Testis (tissue), 3 donors: Measurements from ENCODE around the gene RDX. TPM values are rescaled to one million over a fixed set of nuclear protein-coding genes. Genes with fewer than 3 reads are reported as not detected.

ENCODE experiments used
- DNase-seq: peaks from one replicate; pipeline ENCODE4 v3.0.0-alpha.2; 2019
- H3K27ac ChIP-seq, 2 donors: fragments of 200-600 bp; sonication (generic); one replicate each; pipeline ENCODE4 v1.5.1; 2019
- H3K27me3 ChIP-seq: fragments of 200-600 bp; sonication (generic); one replicate; pipeline ENCODE4 v1.5.1; 2019
- H3K36me3 ChIP-seq: fragments of 200-600 bp; sonication (generic); one replicate; pipeline ENCODE4 v1.5.1; 2017; ENCODE audit warnings: low read depth; ENCODE audit errors: missing control alignments
- H3K4me1 ChIP-seq: fragments of 200-600 bp; sonication (generic); one replicate; pipeline ENCODE4 v1.5.1; 2019
- H3K4me3 ChIP-seq, 2 donors: fragments of 200-600 bp; sonication (generic); one replicate each; pipeline ENCODE4 v1.5.1; 2017 to 2019
- H3K9me3 ChIP-seq: fragments of 200-600 bp; sonication (generic); one replicate; pipeline ENCODE4 v1.5.1; 2017
- CTCF ChIP-seq, 3 experiments: fragments of 450-650 bp in 2 of 3; fragments of 200-600 bp in 1 of 3; sonication (generic) in 1 of 3; IDR thresholded peaks; one replicate each; pipeline ENCODE4 v1.5.1; 2016 to 2019; ENCODE audit warnings: antibody characterized with exemption in 3 of 3, mild to moderate bottlenecking in 2 of 3, moderate library complexity in 1 of 3
- POLR2A ChIP-seq: fragments of 450-650 bp; IDR thresholded peaks from one replicate; pipeline ENCODE4 v1.6.1; 2017; ENCODE audit warnings: antibody characterized with exemption, mild to moderate bottlenecking, moderate library complexity
- WGBS, 2 donors: methylation state at CpG; one replicate each; pipeline ENCODE4 v1.1.5; 2018; 5-methylcytosine and 5-hydroxymethylcytosine counted together
- intact Hi-C: fragments of 100-400 bp; cut with DNase I; formaldehyde crosslinking; loops from one replicate; pipeline ENCODE4 v1.15.1; 2023; ENCODE audit warnings: low total_unique reads
- polyA plus RNA-seq: library from polyadenylated mRNA; stranded (reverse); fragments of 350-450 nt; fragmentation: Illumina TruSeq; extraction: RNeasy Lipid Tissue Mini Kit (QIAGEN cat#74804); gene quantifications from one replicate; pipeline ENCODE4 v1.2.3, GENCODE V29; 2014; ENCODE audit warnings: low read depth, low replicate concordance; ENCODE audit not compliant: insufficient read depth
- total RNA-seq, 2 donors: library from RNA; depleted of rRNA; stranded (reverse); fragments of >200 nt; gene quantifications; one replicate each; pipeline ENCODE4 v1.2.3, GENCODE V29; 2016

Gene RDX
- total and polyA plus RNA-seq, 3 donors from 2014 or later, result 39.8 to 170 (median 144) TPM

GRCh38 chr11:110186456-110186855, 110.0 kb downstream of the RDX start:
- intact Hi-C loops, result no loop called here
- 86 to 94% methylated on average over 5 of the region's 5 CpGs for WGBS, 2 donors
- no peak for TF ChIP-seq POLR2A
- no peak for TF ChIP-seq CTCF (IDR thresholded peaks at IDR 0.05)
- no peak overlapping the region for H3K27ac ChIP-seq
- no peak for DNase-seq
- no peak overlapping the region for H3K4me3 ChIP-seq
- H3K36me3 ChIP-seq, result no peaks in the 10 kb centered on the region
- no peaks in the 10 kb centered on the region for H3K9me3 ChIP-seq
- H3K4me1 ChIP-seq, result peaks cover 7% of the 10 kb centered on the region
- H3K27me3 ChIP-seq, result no peaks in the 10 kb centered on the region

- Histone ChIP-seq H3K36me3 (no peaks in the 10 kb centered on the region), H3K4me1 (peaks cover 7% of the 10 kb centered on the region), H3K27me3 (no peaks in the 10 kb centered on the region), H3K27ac (peak overlapping the region in 1 of 2 donors; percentile 25), H3K4me3 (no peak overlapping the region), H3K9me3 (no peaks in the 10 kb centered on the region)
- no peak for DNase-seq
- 77 to 83% methylated on average over 7 of the region's 7 CpGs for WGBS, 2 donors
- no peak for TF ChIP-seq POLR2A
- TF ChIP-seq CTCF (IDR thresholded peaks at IDR 0.05), result no peak
- intact Hi-C loops, result no loop called here
These were observed 110.8 kb downstream of the RDX start for GRCh38 chr11:110185599-110185998.

- 43 to 58% methylated on average over 3 of the region's 3 CpGs for WGBS, 2 donors
- TF ChIP-seq POLR2A (no peak), CTCF (IDR thresholded peaks at IDR 0.05) (no peak)
- DNase-seq, result peak; percentile 52
- Histone ChIP-seq H3K27ac (peak overlapping the region in 1 of 2 donors; percentile 33), H3K9me3 (no peaks in the 10 kb centered on the region), H3K4me1 (peaks cover 7% of the 10 kb centered on the region), H3K36me3 (no peaks in the 10 kb centered on the region), H3K27me3 (no peaks in the 10 kb centered on the region), H3K4me3 (no peak overlapping the region)
- intact Hi-C loops, result no loop called here
These were observed 111.3 kb downstream of the RDX start for GRCh38 chr11:110185121-110185591.

- 50 to 73% methylated on average over 7 of the region's 7 CpGs for WGBS, 2 donors
These were observed 112.0 kb downstream of the RDX start for GRCh38 chr11:110184456-110184855.

More at GRCh38 chr11:110184456-110184855, 112.0 kb downstream of the RDX start:
- DNase-seq, result no peak
- Histone ChIP-seq H3K9me3 (no peaks in the 10 kb centered on the region), H3K27ac (peak overlapping the region in 1 of 2 donors; percentile 33), H3K4me1 (peaks cover 7% of the 10 kb centered on the region), H3K36me3 (no peaks in the 10 kb centered on the region), H3K27me3 (no peaks in the 10 kb centered on the region), H3K4me3 (no peak overlapping the region)
- intact Hi-C loops, result no loop called here
- TF ChIP-seq POLR2A, result no peak
- no peak for TF ChIP-seq CTCF (IDR thresholded peaks at IDR 0.05)
